Skeletal muscle tissue (tissue), 4 donors: Measurements from ENCODE around the gene LRRC71. TPM values are rescaled to one million over a fixed set of nuclear protein-coding genes. Genes with fewer than 3 reads are reported as not detected.

Source experiments
- H3K27ac ChIP-seq: one replicate; pipeline ENCODE4 v1.7.0; 2013; ENCODE audit warnings: mild to moderate bottlenecking, low read depth, low read length, inconsistent platforms
- H3K27me3 ChIP-seq, 3 donors: one replicate each; pipeline ENCODE4 v1.7.0; 2013; ENCODE audit warnings: low read length in 3 of 3; ENCODE audit not compliant: control insufficient read depth in 3 of 3, insufficient read depth in 3 of 3
- H3K36me3 ChIP-seq, 3 donors: one replicate each; pipeline ENCODE4 v1.7.0; 2013; ENCODE audit warnings: low read length in 3 of 3; ENCODE audit not compliant: control insufficient read depth in 3 of 3, insufficient read depth in 3 of 3
- H3K4me1 ChIP-seq, 3 donors: one replicate each; pipeline ENCODE4 v1.7.0; 2013; ENCODE audit warnings: low read length in 3 of 3, mild to moderate bottlenecking in 3 of 3; ENCODE audit not compliant: control insufficient read depth in 3 of 3, insufficient read depth in 3 of 3
- H3K4me3 ChIP-seq, 3 donors: one replicate each; pipeline ENCODE4 v1.7.0; 2013; ENCODE audit warnings: low read length in 3 of 3
- H3K9ac ChIP-seq, 3 donors: one replicate each; pipeline ENCODE4 v1.7.0; 2013; ENCODE audit warnings: low read length in 3 of 3, mild to moderate bottlenecking in 3 of 3, moderate library complexity in 2 of 3, low read depth in 1 of 3
- H3K9me3 ChIP-seq, 3 donors: one replicate each; pipeline ENCODE4 v1.7.0; 2013; ENCODE audit warnings: low read length in 3 of 3; ENCODE audit not compliant: control insufficient read depth in 3 of 3
- total RNA-seq: library from RNA; depleted of rRNA; stranded (reverse); fragments of >200 nt; gene quantifications from one replicate; pipeline ENCODE4 v1.2.3, GENCODE V29; 2014
- donor health status: Osteomylitis.

LRRC71 gene
- total RNA-seq, 1 donor from 2014 or later = not detected

DNA sequence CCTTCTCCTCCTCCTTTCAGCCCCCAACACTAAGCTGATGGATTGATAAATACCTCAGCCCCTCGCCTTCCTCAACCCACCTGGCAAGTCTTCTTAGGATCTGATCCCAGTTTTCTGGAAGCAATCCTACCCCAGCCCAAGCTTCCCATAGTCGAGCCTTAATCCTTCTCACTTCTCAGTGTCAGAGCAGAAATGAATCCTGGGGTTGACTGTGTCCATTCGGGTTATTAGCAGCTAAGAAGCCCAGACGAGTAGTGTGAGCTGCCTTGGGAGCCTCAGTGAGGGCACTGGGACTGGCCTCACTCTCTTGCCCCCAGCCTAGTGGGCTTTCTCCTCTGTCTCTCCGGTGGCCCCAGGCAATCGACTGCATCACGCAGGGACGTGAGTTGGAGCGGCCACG lies 39.3 kb upstream of the LRRC71 start:
- Histone ChIP-seq H3K27me3 (peaks cover 15 to 47% (median 35%) of the 10 kb centered on the region in 3 donors), H3K4me1 (peaks cover 0 to 8% (median 3%) of the 10 kb centered on the region in 3 donors), H3K4me3 (no peak overlapping the region), H3K9me3 (no peaks in the 10 kb centered on the region), H3K27ac (no peak overlapping the region), H3K9ac (no peak overlapping the region), H3K36me3 (no peaks in the 10 kb centered on the region)

DNA sequence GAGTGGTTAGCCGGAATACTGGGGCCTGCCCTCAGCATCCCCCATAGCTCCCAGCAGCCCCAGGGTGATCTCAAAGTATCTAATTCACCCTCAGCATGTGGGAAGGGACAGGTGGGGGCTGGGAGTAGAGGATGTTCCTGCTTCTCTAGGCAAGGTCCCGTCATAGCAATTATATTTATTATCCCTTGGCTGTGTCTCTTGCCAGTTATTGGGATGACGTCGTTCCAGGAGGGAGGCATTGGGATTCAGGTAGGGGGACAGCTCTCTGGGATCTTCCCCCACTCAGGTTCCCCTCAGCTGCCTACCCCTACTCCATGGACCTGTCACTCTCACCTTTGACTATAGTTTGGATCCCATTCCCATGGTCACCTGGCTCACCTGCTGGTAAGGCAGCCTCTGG lies 38.8 kb upstream of the LRRC71 start:
- Histone ChIP-seq H3K9ac (no peak overlapping the region), H3K4me3 (no peak overlapping the region), H3K4me1 (peaks cover 0 to 8% (median 3%) of the 10 kb centered on the region in 3 donors), H3K9me3 (no peaks in the 10 kb centered on the region), H3K36me3 (no peaks in the 10 kb centered on the region), H3K27me3 (peaks cover 15 to 47% (median 31%) of the 10 kb centered on the region in 3 donors), H3K27ac (no peak overlapping the region)

DNA sequence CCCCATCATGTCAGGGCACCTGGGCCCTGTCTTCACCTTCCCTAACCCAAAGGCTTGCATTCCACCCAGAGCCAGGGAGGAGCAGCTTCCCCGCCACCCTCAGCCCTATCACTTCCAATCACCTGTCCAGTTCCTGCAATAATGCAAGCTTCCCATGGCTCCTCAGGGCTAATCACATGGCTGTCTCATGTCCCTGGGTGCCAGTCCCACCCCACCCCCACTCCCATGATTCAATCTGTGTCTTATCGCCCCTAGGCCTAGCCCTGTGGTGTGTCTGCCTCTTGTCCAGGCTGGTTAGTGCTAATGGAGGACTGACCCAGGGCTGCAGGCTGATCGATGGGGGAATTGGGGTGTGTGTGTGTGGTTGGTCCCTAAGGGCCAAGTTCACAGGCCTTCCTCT lies 37.9 kb upstream of the LRRC71 start:
- Histone ChIP-seq H3K36me3 (no peaks in the 10 kb centered on the region), H3K27ac (no peak overlapping the region), H3K27me3 (peaks cover 12 to 44% (median 31%) of the 10 kb centered on the region in 3 donors), H3K9me3 (no peaks in the 10 kb centered on the region), H3K9ac (no peak overlapping the region), H3K4me3 (no peak overlapping the region), H3K4me1 (peaks cover 0 to 8% (median 3%) of the 10 kb centered on the region in 3 donors)

DNA sequence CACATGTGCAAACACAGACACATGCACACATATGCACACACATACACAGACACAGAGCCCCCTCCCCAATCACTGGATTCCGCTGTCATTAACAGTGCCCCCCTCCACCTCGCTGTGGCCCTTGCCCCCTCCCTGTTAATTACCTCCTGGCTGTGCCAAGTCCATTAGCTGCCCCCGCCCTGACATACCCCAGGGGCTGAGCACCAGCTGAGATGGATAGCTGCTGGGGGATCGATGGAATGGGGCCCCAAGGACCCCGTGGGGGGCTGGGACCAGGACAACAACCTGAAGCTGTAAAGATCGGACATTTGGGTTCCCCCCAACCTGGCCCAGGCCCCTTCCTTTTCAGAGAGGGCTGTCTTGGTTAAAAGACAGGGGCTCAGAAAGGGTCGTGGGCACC lies 36.5 kb upstream of the LRRC71 start:
- H3K36me3 ChIP-seq = no peaks in the 10 kb centered on the region

DNA sequence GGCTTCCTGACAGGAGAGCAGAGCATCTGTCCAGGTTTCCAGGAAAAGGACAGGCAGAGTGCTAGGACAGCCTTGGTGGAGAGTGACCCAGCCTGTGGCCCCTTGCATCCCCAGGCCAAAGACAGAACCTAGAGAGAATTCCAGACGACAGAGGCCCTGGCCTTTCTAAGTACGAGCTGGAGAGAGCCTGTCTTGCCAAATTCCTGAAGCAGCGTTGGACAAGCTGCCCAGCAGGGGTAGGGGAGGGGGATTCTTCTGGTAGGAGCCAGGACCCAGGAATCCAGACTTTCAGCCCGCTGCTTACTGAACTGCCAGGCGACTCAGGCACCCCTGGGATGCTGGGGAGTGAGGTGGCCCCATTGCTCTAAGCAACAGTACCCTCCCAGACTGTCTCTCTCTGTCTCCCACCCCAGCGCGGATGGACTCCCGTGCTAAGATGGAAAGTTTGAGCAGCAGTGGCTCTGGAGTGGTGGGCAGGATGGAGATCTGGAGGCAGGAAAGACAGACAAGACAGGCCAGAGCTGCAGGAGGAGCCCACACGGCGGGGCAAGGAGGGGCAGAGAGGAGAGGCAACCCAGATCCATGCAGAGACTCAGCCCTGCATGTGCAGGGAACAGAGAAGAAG lies 35.8 kb upstream of the LRRC71 start:
- no peak overlapping the region for H3K4me3 ChIP-seq
- H3K9ac ChIP-seq = no peak overlapping the region
- no peaks in the 10 kb centered on the region for H3K36me3 ChIP-seq
- peaks cover 0 to 8% (median 3%) of the 10 kb centered on the region in 3 donors for H3K4me1 ChIP-seq
- H3K9me3 ChIP-seq = no peaks in the 10 kb centered on the region
- H3K27ac ChIP-seq = no peak overlapping the region
- peaks cover 9 to 41% (median 28%) of the 10 kb centered on the region in 3 donors for H3K27me3 ChIP-seq

More for the DNA sequence above, 36.5 kb upstream of the LRRC71 start:
- peaks cover 0 to 8% (median 3%) of the 10 kb centered on the region in 3 donors for H3K4me1 ChIP-seq
- no peak overlapping the region for H3K27ac ChIP-seq
- no peaks in the 10 kb centered on the region for H3K9me3 ChIP-seq
- H3K27me3 ChIP-seq = peaks cover 9 to 45% (median 28%) of the 10 kb centered on the region in 3 donors
- H3K4me3 ChIP-seq = no peak overlapping the region
- H3K9ac ChIP-seq = no peak overlapping the region

DNA sequence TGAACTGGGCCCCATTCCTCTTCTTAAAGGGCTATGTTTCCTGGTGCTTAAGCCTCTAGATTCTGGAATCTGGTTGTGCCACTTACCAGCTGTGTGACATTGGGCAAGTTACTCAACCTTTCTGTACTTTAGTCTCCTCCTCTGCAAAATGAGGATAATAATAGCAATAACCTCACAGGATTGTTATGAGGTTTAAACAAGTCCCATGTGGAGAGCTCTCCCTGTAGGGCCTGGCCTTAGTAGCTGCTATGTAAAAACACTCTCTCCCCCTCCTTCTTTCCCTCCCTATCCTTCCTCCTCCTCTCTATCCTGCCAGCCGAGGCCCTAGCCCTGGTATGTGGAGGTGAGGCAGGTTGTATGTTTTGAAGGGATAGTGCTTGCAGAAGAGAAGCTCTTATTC lies 35.1 kb upstream of the LRRC71 start:
- Histone ChIP-seq H3K9me3 (no peaks in the 10 kb centered on the region), H3K4me3 (no peak overlapping the region), H3K27ac (no peak overlapping the region), H3K36me3 (no peaks in the 10 kb centered on the region), H3K27me3 (peaks cover 9 to 37% (median 25%) of the 10 kb centered on the region in 3 donors), H3K4me1 (peaks cover 2 to 8% (median 3%) of the 10 kb centered on the region in 3 donors), H3K9ac (no peak overlapping the region)

DNA sequence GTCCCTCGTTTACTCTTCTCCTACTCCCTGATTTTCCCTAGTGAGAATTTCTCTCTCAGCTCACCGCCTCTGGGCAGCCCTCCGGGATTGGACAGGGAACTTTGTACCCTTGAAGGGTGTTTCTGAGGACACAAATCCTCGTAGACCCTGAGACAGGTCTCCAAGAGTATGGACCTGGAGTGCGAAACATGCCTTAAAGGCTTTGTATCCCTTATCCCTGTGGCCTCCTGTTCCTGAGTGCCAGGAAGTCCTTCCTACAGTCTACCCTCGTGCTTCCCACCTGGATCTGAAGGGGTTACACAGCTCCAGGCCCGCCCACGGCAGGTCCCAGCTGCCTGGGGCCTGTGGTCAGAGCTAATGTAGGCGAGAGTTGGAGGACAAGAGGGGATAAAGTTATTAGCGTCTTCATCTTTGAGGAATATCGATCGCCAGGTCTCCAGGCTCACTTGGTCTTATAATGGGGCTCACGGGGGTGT lies 34.5 kb upstream of the LRRC71 start:
- no peaks in the 10 kb centered on the region for H3K9me3 ChIP-seq
- no peak overlapping the region for H3K27ac ChIP-seq
- H3K4me1 ChIP-seq = peaks cover 2 to 8% (median 3%) of the 10 kb centered on the region in 3 donors
- H3K36me3 ChIP-seq = no peaks in the 10 kb centered on the region
- no peak overlapping the region for H3K4me3 ChIP-seq
- H3K27me3 ChIP-seq = peaks cover 9 to 36% (median 25%) of the 10 kb centered on the region in 3 donors
- H3K9ac ChIP-seq = no peak overlapping the region

DNA sequence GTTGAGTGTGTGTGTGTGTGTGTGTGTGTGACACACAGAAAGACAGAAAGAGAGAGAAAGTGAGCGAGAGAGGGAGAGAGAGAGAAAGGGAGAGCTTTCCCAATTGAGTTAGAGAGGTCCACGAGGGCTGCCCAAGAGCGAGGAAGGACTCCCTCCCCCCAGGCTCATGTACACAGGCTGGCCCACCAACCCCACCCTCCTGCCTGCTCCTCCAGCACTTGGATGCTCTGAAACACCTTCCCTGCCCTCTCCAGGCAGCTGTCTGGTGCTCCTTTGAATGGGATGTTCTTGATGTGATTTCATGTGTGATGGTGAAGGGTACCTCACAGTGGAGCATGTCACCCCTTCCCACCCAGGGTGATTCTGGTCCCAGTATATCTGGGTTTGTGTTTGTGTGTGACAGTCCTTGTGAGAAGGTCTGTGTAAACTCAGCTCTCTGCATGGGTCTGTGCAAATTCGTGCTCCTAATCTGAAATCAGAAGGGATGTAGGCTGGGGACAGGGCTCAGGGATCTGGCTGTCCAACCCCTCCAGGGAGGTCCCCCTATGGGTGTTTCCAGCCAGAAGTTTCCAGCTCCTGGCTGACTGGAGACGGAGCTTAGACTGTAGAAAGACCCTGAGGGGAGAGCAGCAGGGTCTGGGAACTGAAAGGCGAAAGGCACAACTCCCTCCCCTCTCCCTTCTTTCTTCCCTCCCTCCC lies 33.7 kb upstream of the LRRC71 start:
- Histone ChIP-seq H3K27ac (no peak overlapping the region), H3K27me3 (peaks cover 9 to 30% (median 19%) of the 10 kb centered on the region in 3 donors), H3K9ac (no peak overlapping the region), H3K36me3 (no peaks in the 10 kb centered on the region), H3K4me3 (no peak overlapping the region), H3K4me1 (peaks cover 2 to 8% (median 3%) of the 10 kb centered on the region in 3 donors), H3K9me3 (no peaks in the 10 kb centered on the region)

DNA sequence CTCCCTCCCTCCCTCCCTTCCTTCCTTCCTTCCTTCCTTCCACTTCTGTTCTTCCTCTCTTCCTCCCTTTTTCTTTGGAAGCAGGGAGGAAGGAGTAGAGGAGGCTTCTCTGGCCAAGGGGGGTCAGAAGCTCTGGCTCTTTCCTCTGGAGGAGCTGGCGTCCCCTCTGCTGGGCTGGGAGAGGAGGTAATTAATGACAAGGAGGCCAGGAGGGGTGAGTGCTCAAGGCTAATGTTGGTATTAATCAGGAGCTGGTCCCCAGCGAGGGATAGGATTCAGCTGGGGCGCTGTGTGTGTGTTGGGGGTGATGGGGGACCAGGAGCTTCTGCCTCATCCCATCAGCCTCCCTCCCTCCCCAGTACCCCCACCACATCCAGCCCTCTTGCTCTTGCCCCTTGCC lies 33.1 kb upstream of the LRRC71 start:
- Histone ChIP-seq H3K9ac (no peak overlapping the region), H3K4me3 (no peak overlapping the region), H3K27me3 (peaks cover 13 to 27% (median 15%) of the 10 kb centered on the region in 3 donors), H3K4me1 (peaks cover 2 to 8% (median 5%) of the 10 kb centered on the region in 3 donors), H3K9me3 (no peaks in the 10 kb centered on the region), H3K27ac (no peak overlapping the region), H3K36me3 (no peaks in the 10 kb centered on the region)

DNA sequence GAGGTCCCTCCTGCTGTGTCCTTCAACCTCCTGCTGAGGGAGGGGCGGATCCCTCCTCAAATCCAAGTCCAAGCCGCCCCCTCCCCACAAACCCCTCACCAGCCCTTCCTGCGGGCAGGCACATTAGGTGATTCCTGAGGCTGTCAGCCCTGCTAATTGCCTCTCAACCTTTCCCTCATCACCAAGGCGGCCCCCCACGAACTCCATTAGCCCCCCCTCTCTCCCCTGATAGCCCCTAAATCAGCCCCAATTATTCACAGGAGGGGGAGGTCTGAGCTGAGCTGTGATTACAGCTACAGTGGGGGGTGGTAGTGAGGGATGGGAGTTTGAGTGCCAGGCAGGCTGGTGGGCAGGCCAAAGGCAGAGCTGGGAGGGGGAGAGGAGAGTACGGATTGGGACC lies 32.7 kb upstream of the LRRC71 start:
- H3K4me1 ChIP-seq = peaks cover 2 to 8% (median 5%) of the 10 kb centered on the region in 3 donors
- peaks cover 10 to 23% (median 11%) of the 10 kb centered on the region in 3 donors for H3K27me3 ChIP-seq
- no peak overlapping the region for H3K27ac ChIP-seq
- H3K9ac ChIP-seq = no peak overlapping the region
- no peaks in the 10 kb centered on the region for H3K9me3 ChIP-seq
- H3K4me3 ChIP-seq = no peak overlapping the region
- H3K36me3 ChIP-seq = no peaks in the 10 kb centered on the region
